Vagina (tissue), 2 donors: Measurements from ENCODE around the gene DICER1. TPM values are rescaled to one million over a fixed set of nuclear protein-coding genes. Genes with fewer than 3 reads are reported as not detected.

Experiments used
- DNase-seq, 2 donors: peaks; one replicate each; pipeline ENCODE4 v3.0.0-alpha.2; 2017; ENCODE audit errors: extremely low spot score in 2 of 2
- H3K27ac ChIP-seq: fragments of 200-600 bp; sonication (generic); one replicate; pipeline ENCODE4 v1.5.1; 2019
- H3K27me3 ChIP-seq: fragments of 200-600 bp; sonication (generic); one replicate; pipeline ENCODE4 v1.5.1; 2019
- H3K36me3 ChIP-seq, 2 donors: fragments of 200-600 bp; sonication (generic); one replicate each; pipeline ENCODE4 v1.5.1; 2017 to 2019
- H3K4me1 ChIP-seq: fragments of 200-600 bp; sonication (generic); one replicate; pipeline ENCODE4 v1.5.1; 2019
- H3K4me3 ChIP-seq, 2 donors: fragments of 200-600 bp; sonication (generic); 1 replicate in 1 of 2; 2 replicates in 1 of 2; pipeline ENCODE4 v1.5.1; 2016 to 2019
- H3K9me3 ChIP-seq: fragments of 200-600 bp; sonication (generic); one replicate; pipeline ENCODE4 v1.5.1; 2019
- CTCF ChIP-seq, 3 experiments: fragments of 450-650 bp in 2 of 3; fragments of 200-600 bp in 1 of 3; sonication (generic) in 1 of 3; IDR thresholded peaks; one replicate each; pipeline ENCODE4 v1.5.1; 2017 to 2019; ENCODE audit warnings: antibody characterized with exemption in 3 of 3, mild to moderate bottlenecking in 2 of 3, moderate library complexity in 2 of 3
- POLR2A ChIP-seq, 2 donors: fragments of 450-650 bp; IDR thresholded peaks; one replicate each; pipeline ENCODE4 v1.6.1; 2017; ENCODE audit warnings: antibody characterized with exemption in 2 of 2, mild to moderate bottlenecking in 2 of 2, moderate library complexity in 2 of 2
- POLR2AphosphoS5 ChIP-seq, 2 donors: sonication (generic); formaldehyde crosslinking; IDR thresholded peaks; one replicate each; pipeline ENCODE4 v1.9.0; 2017; ENCODE audit warnings: antibody characterized with exemption in 2 of 2, mild to moderate bottlenecking in 2 of 2, low read depth in 1 of 2; ENCODE audit not compliant: insufficient read depth in 1 of 2
- intact Hi-C: fragments of 100-400 bp; cut with DNase I; formaldehyde crosslinking; loops from one replicate; pipeline ENCODE4 v1.15.1; 2023
- total RNA-seq: library from RNA; depleted of rRNA; stranded (reverse); fragments of >200 nt; gene quantifications from one replicate; pipeline ENCODE4 v1.2.3, GENCODE V29; 2016

Gene DICER1
- total RNA-seq, 1 donor from 2014 or later = 68.3 TPM

DNA sequence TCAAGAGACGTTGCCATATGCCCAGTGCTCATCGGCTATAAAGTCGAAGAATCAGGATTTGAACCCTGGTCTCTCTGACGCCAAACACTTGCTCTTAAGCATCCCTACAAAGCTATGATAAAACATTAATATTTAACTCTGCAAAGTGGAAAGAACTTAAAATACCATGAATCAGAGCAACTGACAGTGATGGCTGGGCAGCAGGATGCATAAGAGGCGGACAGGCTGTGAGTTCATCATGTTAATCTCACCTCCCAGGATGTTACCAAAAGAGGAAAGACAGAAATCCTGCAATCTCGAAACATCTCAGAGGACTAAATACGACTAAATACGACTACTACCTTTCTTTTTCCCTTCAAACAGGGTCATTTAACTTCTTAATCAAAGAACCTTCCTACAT lies 5.8 kb downstream of the DICER1 start:
- intact Hi-C loops = no loop called here
- H3K36me3 ChIP-seq = no peaks in the 10 kb centered on the region
- no peak overlapping the region for H3K4me3 ChIP-seq
- TF ChIP-seq POLR2AphosphoS5 (IDR thresholded peaks at IDR 0.05; ENCODE audit: insufficient read depth in 1 of 2, low read depth in 1 of 2) (no peak), CTCF (IDR thresholded peaks at IDR 0.05) (no peak), POLR2A (IDR thresholded peaks at IDR 0.05) (no peak)
- H3K9me3 ChIP-seq = no peaks in the 10 kb centered on the region
- no peak overlapping the region for H3K27ac ChIP-seq
- DNase-seq = no peak
- no peaks in the 10 kb centered on the region for H3K27me3 ChIP-seq
- peaks cover 91% of the 10 kb centered on the region for H3K4me1 ChIP-seq

DNA sequence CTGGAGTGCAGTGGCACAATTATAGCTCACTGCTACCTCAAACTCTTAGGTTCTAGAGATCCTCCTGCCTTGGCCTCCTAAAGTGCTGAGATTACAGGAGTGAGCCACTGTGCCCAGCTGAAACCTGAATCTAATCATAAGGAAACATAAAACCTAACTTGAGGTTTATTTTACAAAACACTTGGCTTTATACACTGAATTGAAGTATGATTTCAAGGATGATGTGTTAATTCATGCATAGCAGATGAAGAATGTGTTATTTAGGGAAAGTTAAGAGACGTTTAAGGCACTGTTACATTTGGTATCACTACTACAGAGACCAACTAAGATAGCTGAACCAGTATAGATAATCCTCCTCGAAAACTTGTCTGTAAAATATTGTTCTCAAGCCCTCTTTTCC lies 6.4 kb downstream of the DICER1 start:
- no peak for DNase-seq
- H3K27me3 ChIP-seq = no peaks in the 10 kb centered on the region
- no peak overlapping the region for H3K4me3 ChIP-seq
- H3K36me3 ChIP-seq = no peaks in the 10 kb centered on the region
- intact Hi-C loops = no loop called here
- H3K27ac ChIP-seq = no peak overlapping the region
- no peaks in the 10 kb centered on the region for H3K9me3 ChIP-seq
- TF ChIP-seq POLR2A (IDR thresholded peaks at IDR 0.05) (no peak), POLR2AphosphoS5 (IDR thresholded peaks at IDR 0.05; ENCODE audit: insufficient read depth in 1 of 2, low read depth in 1 of 2) (no peak)
- peaks cover 94% of the 10 kb centered on the region for H3K4me1 ChIP-seq

GRCh38 chr14:95149441-95149840 lies 7.9 kb downstream of the DICER1 start:
- intact Hi-C loops = no loop called here
- no peaks in the 10 kb centered on the region for H3K27me3 ChIP-seq

DNA sequence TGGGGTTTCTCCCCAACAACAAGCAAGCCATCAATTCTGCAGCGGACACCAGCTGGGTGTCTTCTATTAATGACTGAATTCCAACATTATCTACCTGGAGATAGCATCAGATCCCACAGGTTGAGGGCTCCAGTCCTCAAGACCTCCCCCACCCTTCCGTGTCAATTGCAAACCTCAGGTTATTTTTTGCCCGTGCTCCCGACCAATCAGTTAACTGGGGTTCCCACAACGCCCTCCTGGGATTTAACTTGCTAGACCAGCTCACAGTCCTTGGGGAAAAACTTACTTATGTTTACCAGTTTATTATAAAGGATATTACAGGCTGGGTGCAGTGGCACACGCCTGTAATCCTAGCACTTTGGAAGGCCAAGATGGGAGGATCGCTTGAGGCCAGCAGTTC lies 9.7 kb downstream of the DICER1 start:
- Histone ChIP-seq H3K27ac (no peak overlapping the region), H3K9me3 (no peaks in the 10 kb centered on the region), H3K4me3 (no peak overlapping the region), H3K27me3 (no peaks in the 10 kb centered on the region), H3K36me3 (no peaks in the 10 kb centered on the region), H3K4me1 (peaks cover 83% of the 10 kb centered on the region)
- TF ChIP-seq POLR2AphosphoS5 (IDR thresholded peaks at IDR 0.05; ENCODE audit: insufficient read depth in 1 of 2, low read depth in 1 of 2) (no peak), CTCF (IDR thresholded peaks at IDR 0.05) (no peak), POLR2A (IDR thresholded peaks at IDR 0.05) (no peak)
- DNase-seq = no peak
- intact Hi-C loops = no loop called here

More at GRCh38 chr14:95149441-95149840, 7.9 kb downstream of the DICER1 start:
- no peak overlapping the region for H3K27ac ChIP-seq
- no peak overlapping the region for H3K4me3 ChIP-seq
- peaks cover 83% of the 10 kb centered on the region for H3K4me1 ChIP-seq
- H3K36me3 ChIP-seq = no peaks in the 10 kb centered on the region
- TF ChIP-seq CTCF (IDR thresholded peaks at IDR 0.05) (no peak), POLR2AphosphoS5 (IDR thresholded peaks at IDR 0.05; ENCODE audit: insufficient read depth in 1 of 2, low read depth in 1 of 2) (no peak), POLR2A (IDR thresholded peaks at IDR 0.05) (no peak)
- DNase-seq = no peak
- H3K9me3 ChIP-seq = no peaks in the 10 kb centered on the region

GRCh38 chr14:95146079-95146771 lies 11.1 kb downstream of the DICER1 start:
- H3K27me3 ChIP-seq = no peaks in the 10 kb centered on the region
- no peak for DNase-seq
- intact Hi-C loops = no loop called here
- H3K27ac ChIP-seq = peak overlapping the region; percentile 28
- no peaks in the 10 kb centered on the region for H3K36me3 ChIP-seq
- TF ChIP-seq CTCF (IDR thresholded peaks at IDR 0.05) (no peak), POLR2AphosphoS5 (IDR thresholded peaks at IDR 0.05; ENCODE audit: insufficient read depth in 1 of 2, low read depth in 1 of 2) (peak in 1 of 2 donors; percentile 64)
- H3K4me1 ChIP-seq = peaks cover 83% of the 10 kb centered on the region
- H3K9me3 ChIP-seq = no peaks in the 10 kb centered on the region
- no peak overlapping the region for H3K4me3 ChIP-seq
